Measurements from ENCODE around the gene PTPRT. TPM values are rescaled to one million over a fixed set of nuclear protein-coding genes. Genes with fewer than 3 reads are reported as not detected.

Gene PTPRT
- total RNA-seq, 1 experiment from 2014 or later, result not detected

- Histone ChIP-seq H3K4me2 (ENCODE audit: low read length) (no peak overlapping the region), H4K20me1 (ENCODE audit: insufficient read depth) (no peaks in the 10 kb centered on the region), H3K27ac (ENCODE audit: low read depth, low read length) (no peak overlapping the region), H3K9ac (ENCODE audit: low read length) (no peak overlapping the region), H3K36me3 (ENCODE audit: control insufficient read depth in 1 of 2, insufficient read depth in 2 of 2, low read length in 2 of 2) (no peaks in the 10 kb centered on the region), H3K4me1 (ENCODE audit: control insufficient read depth in 1 of 2, insufficient read depth in 2 of 2, low read length in 2 of 2) (no peaks in the 10 kb centered on the region), H3K4me3 (replicated peaks in 1 of 2; ENCODE audit: low read depth in 1 of 2, low read length in 2 of 2) (no peak overlapping the region), H3K9me2 (ENCODE audit: insufficient read depth) (no peaks in the 10 kb centered on the region), H3K9me3 (ENCODE audit: control insufficient read depth in 1 of 2, insufficient read depth in 1 of 2, low read depth in 1 of 2, low read length in 2 of 2) (peaks cover 14 to 20% of the 10 kb centered on the region in 2 experiments; a peak in 3 of 4 replicates), H2AFZ (ENCODE audit: low read depth, low read length, poor library complexity, severe bottlenecking) (no peak overlapping the region), H3K27me3 (ENCODE audit: insufficient read depth, low read length) (no peaks in the 10 kb centered on the region), H3K79me2 (ENCODE audit: insufficient read depth, low read length) (no peaks in the 10 kb centered on the region)
- intact Hi-C loops (cut with micrococcal nuclease), result no loop called here
- TF ChIP-seq POLR2A (IDR thresholded peaks at IDR 0.05; ENCODE audit: borderline replicate concordance, extremely low read depth, insufficient read depth, insufficient read length) (no peak), CTCF (IDR thresholded peaks at IDR 0.05 in 2 of 3, conservative IDR thresholded peaks at IDR 0.05 in 1 of 3; ENCODE audit: borderline replicate concordance in 1 of 3, insufficient read depth in 1 of 3, low read depth in 2 of 3, low read length in 2 of 3) (peak in 2 of 3 experiments; percentile 29 to 53; a peak in 3 of 6 replicates), MAX (IDR thresholded peaks at IDR 0.05) (no peak)
- no peak for ATAC-seq
- no TSS peak for BruUV-seq (replicated peaks)
- POLR2A ChIA-PET, result no interaction called here
- DNase-seq (ENCODE audit: low read depth, low spot score), result no peak
- CTCF ChIA-PET, result no interaction called here
- RAD21 ChIA-PET (ENCODE audit: low non-redundant PET in 1 of 2, low total read pairs in 2 of 2, uncharacterized antibody in 2 of 2, unreplicated experiment in 2 of 2), result no interaction called here
These were observed 658.8 kb downstream of the PTPRT start for GRCh38 chr20:42530855-42531448.

GRCh38 chr20:42530191-42530590 is 659.5 kb downstream of the PTPRT start:
- no peaks in the 10 kb centered on the region for H3K36me3 ChIP-seq (ENCODE audit: control insufficient read depth in 1 of 2, insufficient read depth in 2 of 2, low read length in 2 of 2)
- peaks cover 14 to 20% of the 10 kb centered on the region in 2 experiments; a peak in 3 of 4 replicates for H3K9me3 ChIP-seq (ENCODE audit: control insufficient read depth in 1 of 2, insufficient read depth in 1 of 2, low read depth in 1 of 2, low read length in 2 of 2)
- RAD21 ChIA-PET (ENCODE audit: low non-redundant PET in 1 of 2, low total read pairs in 2 of 2, uncharacterized antibody in 2 of 2, unreplicated experiment in 2 of 2), result no interaction called here
- TF ChIP-seq POLR2AphosphoS5 (IDR thresholded peaks at IDR 0.05; ENCODE audit: low read depth, low read length), result no peak
- no peak for TF ChIP-seq TCF7L2 (IDR thresholded peaks at IDR 0.05; ENCODE audit: borderline replicate concordance, extremely low read depth, insufficient read depth, insufficient read length)
- H3K79me2 ChIP-seq (ENCODE audit: insufficient read depth, low read length), result no peaks in the 10 kb centered on the region
- no peak overlapping the region for H3K9ac ChIP-seq (ENCODE audit: low read length)
- H4K20me1 ChIP-seq (ENCODE audit: insufficient read depth), result no peaks in the 10 kb centered on the region
- CTCF ChIA-PET, result no interaction called here
- POLR2A ChIA-PET, result no interaction called here
- no peaks in the 10 kb centered on the region for H3K27me3 ChIP-seq (ENCODE audit: insufficient read depth, low read length)
- no peaks in the 10 kb centered on the region for H3K9me2 ChIP-seq (ENCODE audit: insufficient read depth)
- H2AFZ ChIP-seq (ENCODE audit: low read depth, low read length, poor library complexity, severe bottlenecking), result no peak overlapping the region
- intact Hi-C loops (cut with micrococcal nuclease), result no loop called here
- ATAC-seq (no peak), DNase-seq (ENCODE audit: low read depth, low spot score) (no peak)
- BruUV-seq (replicated peaks), result no TSS peak
- no peak overlapping the region for H3K4me2 ChIP-seq (ENCODE audit: low read length)
- H3K4me3 ChIP-seq (replicated peaks in 1 of 2; ENCODE audit: low read depth in 1 of 2, low read length in 2 of 2), result no peak overlapping the region
- no peak overlapping the region for H3K27ac ChIP-seq (ENCODE audit: low read depth, low read length)
- no peaks in the 10 kb centered on the region for H3K4me1 ChIP-seq (ENCODE audit: control insufficient read depth in 1 of 2, insufficient read depth in 2 of 2, low read length in 2 of 2)

Measured in HCT116 (cell line).